ENCODE results near the gene MPL. TPM values are rescaled to one million over a fixed set of nuclear protein-coding genes. Genes with fewer than 3 reads are reported as not detected.
"Not testable (repeated sequence)": the region's sequence is repeated elsewhere in the genome, so short reads cannot be mapped to it uniquely, and the experiment has no call there.

Gene MPL
- total RNA-seq, 2 experiments from 2014 or later, result not detected

- H3K27ac Mint-ChIP-seq, result peak overlapping the region; percentile 97
- ChIA-PET POLR2A (interaction anchor here (0.6 kb wide), 1 partner anchor 12 kb away, joined by 3 read pairs; no protein-coding TSS in a partner anchor), CTCF (no interaction called here)
- no peaks in the 10 kb centered on the region for H3K9me3 Mint-ChIP-seq (ENCODE audit: low read depth)
- intact Hi-C loops (cut with DNase I, micrococcal nuclease), result loop anchor here in 1 of 2 experiments (5.0 to 10.0 kb wide), 4 partner anchors 319 to 933 kb away; partner anchors contain the start of genes ATP6V0B, DPH2, PPCS and SLC2A1
- no peaks in the 10 kb centered on the region for H3K27me3 Mint-ChIP-seq
- H3K4me3 Mint-ChIP-seq, result peak overlapping the region; percentile 99
- DNase-seq, result no peak
- ATAC-seq, result no peak
- peaks cover 32% of the 10 kb centered on the region for H3K36me3 Mint-ChIP-seq (ENCODE audit: low read depth)
- H3K4me1 Mint-ChIP-seq, result peaks cover 39% of the 10 kb centered on the region
Observed at GRCh38 chr1:43387976-43388599, 50.5 kb downstream of the MPL start.

GRCh38 chr1:43388613-43389012, 51.0 kb downstream of the MPL start:
- Mint-ChIP-seq H3K27ac (peak overlapping the region; percentile 97), H3K9me3 (ENCODE audit: low read depth) (no peaks in the 10 kb centered on the region), H3K36me3 (ENCODE audit: low read depth) (peaks cover 29% of the 10 kb centered on the region), H3K4me3 (peak overlapping the region; percentile 99), H3K27me3 (no peaks in the 10 kb centered on the region), H3K4me1 (peaks cover 39% of the 10 kb centered on the region)
- DNase-seq, result no peak
- POLR2A ChIA-PET, result no interaction called here
- no peak for ATAC-seq
- intact Hi-C loops (cut with DNase I, micrococcal nuclease), result loop anchor here (1.0 to 10.0 kb wide), 6 partner anchors 20 to 934 kb away; partner anchors contain the start of genes ATP6V0B (in 1 of the 2), CDC20 (in 1 of the 2), DPH2 (in 1 of the 2) and ELOVL1 (in 1 of the 2)
- CTCF ChIA-PET, result interaction anchor here (0.7 to 1.7 kb wide), 4 partner anchors 12 to 217 kb away, joined by 3 to 7 read pairs (median 3); partner anchors contain the start of genes CFAP57 and EBNA1BP2

GRCh38 chr1:43389326-43390313, 52.0 kb downstream of the MPL start, which contains the start of the genes MED8 and SZT2:
Gene MED8 (minus strand): TSS chr1:43389800. CDS start chr1:43389764, 36 bp downstream.
Gene SZT2 (plus strand): TSS chr1:43389899. CDS start chr1:43389969, 70 bp downstream.
- intact Hi-C loops (cut with DNase I, micrococcal nuclease), result loop anchor here (1.0 to 10.0 kb wide), 8 partner anchors 21 to 935 kb away; partner anchors contain the start of genes CDC20 (in 2 of the 2), ELOVL1 (in 2 of the 2), ATP6V0B (in 1 of the 2) and CFAP57 (in 1 of the 2)
- ATAC-seq, result peak; percentile 93
- peak; percentile 94 for DNase-seq
- Mint-ChIP-seq H3K27ac (peak within 1 kb of the TSS; percentile 97), H3K4me1 (peaks cover 39% of the 10 kb centered on the region), H3K27me3 (no peaks in the 10 kb centered on the region), H3K36me3 (ENCODE audit: low read depth) (peaks cover 23% of the 10 kb centered on the region), H3K9me3 (ENCODE audit: low read depth) (no peaks in the 10 kb centered on the region), H3K4me3 (peak within 1 kb of the TSS; percentile 99)
- CTCF ChIA-PET, result interaction anchor here (0.6 to 2.2 kb wide), 9 partner anchors 13 to 461 kb away, joined by 3 to 8 read pairs (median 3); partner anchors contain the start of genes CFAP57 and EBNA1BP2
- POLR2A ChIA-PET, result interaction anchor here (0.7 to 1.0 kb wide), 3 partner anchors 17 to 22 kb away, joined by 3 read pairs; partner anchors contain the start of gene ELOVL1

GRCh38 chr1:43392702-43393101, 55.1 kb downstream of the MPL start:
- Mint-ChIP-seq H3K36me3 (ENCODE audit: low read depth) (peaks cover 4% of the 10 kb centered on the region), H3K4me1 (peaks cover 36% of the 10 kb centered on the region), H3K9me3 (ENCODE audit: low read depth) (no peaks in the 10 kb centered on the region), H3K27ac (no peak overlapping the region), H3K4me3 (no peak overlapping the region), H3K27me3 (no peaks in the 10 kb centered on the region)
- CTCF ChIA-PET, result no interaction called here
- DNase-seq, result no peak
- ATAC-seq, result no peak
- POLR2A ChIA-PET, result no interaction called here
- intact Hi-C loops (cut with DNase I, micrococcal nuclease), result no loop called here

- POLR2A ChIA-PET, result no interaction called here
- intact Hi-C loops (cut with DNase I, micrococcal nuclease), result no loop called here
Observed at GRCh38 chr1:43395523-43395922, 57.9 kb downstream of the MPL start.

GRCh38 chr1:43396059-43396458, 58.4 kb downstream of the MPL start:
- peaks cover 5% of the 10 kb centered on the region for H3K36me3 Mint-ChIP-seq (ENCODE audit: low read depth)
- ChIA-PET POLR2A (no interaction called here), CTCF (interaction anchor here (1.5 kb wide), 1 partner anchor 169 kb away, joined by 4 read pairs; no protein-coding TSS in a partner anchor)
- no peak overlapping the region for H3K27ac Mint-ChIP-seq
- peaks cover 12% of the 10 kb centered on the region for H3K4me1 Mint-ChIP-seq
- DNase-seq (no peak), ATAC-seq (no peak)
- intact Hi-C loops (cut with DNase I, micrococcal nuclease), result no loop called here
- no peaks in the 10 kb centered on the region for H3K9me3 Mint-ChIP-seq (ENCODE audit: low read depth)
- no peak overlapping the region for H3K4me3 Mint-ChIP-seq
- no peaks in the 10 kb centered on the region for H3K27me3 Mint-ChIP-seq

More at GRCh38 chr1:43395523-43395922, 57.9 kb downstream of the MPL start:
- Mint-ChIP-seq H3K27ac (no peak overlapping the region), H3K4me3 (no peak overlapping the region), H3K27me3 (no peaks in the 10 kb centered on the region), H3K9me3 (ENCODE audit: low read depth) (no peaks in the 10 kb centered on the region), H3K36me3 (ENCODE audit: low read depth) (peaks cover 5% of the 10 kb centered on the region), H3K4me1 (peaks cover 17% of the 10 kb centered on the region)
- no peak for ATAC-seq
- no peak for DNase-seq
- CTCF ChIA-PET, result interaction anchor here (1.5 kb wide), 1 partner anchor 168 kb away, joined by 4 read pairs; no protein-coding TSS in a partner anchor

- intact Hi-C loops (cut with DNase I, micrococcal nuclease), result no loop called here
- Mint-ChIP-seq H3K4me1 (peaks cover 6% of the 10 kb centered on the region), H3K36me3 (ENCODE audit: low read depth) (peaks cover 10% of the 10 kb centered on the region), H3K27me3 (no peaks in the 10 kb centered on the region), H3K9me3 (ENCODE audit: low read depth) (no peaks in the 10 kb centered on the region), H3K4me3 (no peak overlapping the region), H3K27ac (no peak overlapping the region)
- ChIA-PET POLR2A (no interaction called here), CTCF (no interaction called here)
- no peak for DNase-seq
- ATAC-seq, result no peak
Observed at GRCh38 chr1:43398227-43398626, 60.6 kb downstream of the MPL start.

GRCh38 chr1:43400441-43400840, 62.8 kb downstream of the MPL start:
- not testable (repeated sequence) for H3K9me3 Mint-ChIP-seq (ENCODE audit: low read depth)

GRCh38 chr1:43402089-43402865, 64.7 kb downstream of the MPL start:
- H3K36me3 Mint-ChIP-seq (ENCODE audit: low read depth), result peaks cover 33% of the 10 kb centered on the region

More at GRCh38 chr1:43400441-43400840, 62.8 kb downstream of the MPL start:
- H3K27me3 Mint-ChIP-seq; ATAC-seq; DNase-seq; H3K27ac Mint-ChIP-seq; H3K4me1 Mint-ChIP-seq; H3K4me3 Mint-ChIP-seq; intact Hi-C loops (cut with DNase I, micrococcal nuclease); POLR2A ChIA-PET: not testable (repeated sequence)
- peaks cover 20% of the 10 kb centered on the region for H3K36me3 Mint-ChIP-seq (ENCODE audit: low read depth)
- CTCF ChIA-PET, result interaction anchor here (1.0 to 1.9 kb wide), 2 partner anchors 16 to 174 kb away, joined by 3 to 7 read pairs; no protein-coding TSS in a partner anchor

More at GRCh38 chr1:43402089-43402865, 64.7 kb downstream of the MPL start:
- no peak overlapping the region for H3K4me3 Mint-ChIP-seq
- no peak for DNase-seq
- no peaks in the 10 kb centered on the region for H3K9me3 Mint-ChIP-seq (ENCODE audit: low read depth)
- no peak overlapping the region for H3K27ac Mint-ChIP-seq
- no peaks in the 10 kb centered on the region for H3K27me3 Mint-ChIP-seq
- ChIA-PET CTCF (no interaction called here), POLR2A (no interaction called here)
- intact Hi-C loops (cut with DNase I, micrococcal nuclease), result no loop called here
- H3K4me1 Mint-ChIP-seq, result peaks cover 6% of the 10 kb centered on the region
- no peak for ATAC-seq
